H9 (cell line): ENCODE measurements around the gene MRPL52. TPM values are rescaled to one million over a fixed set of nuclear protein-coding genes. Genes with fewer than 3 reads are reported as not detected.

Experiments used
- DNase-seq: peaks from one replicate; pipeline ENCODE4 v3.0.0-alpha.2; 2017
- H2AFZ ChIP-seq: one replicate; pipeline ENCODE4 v1.6.1; 2013; ENCODE audit warnings: mild to moderate bottlenecking, low read length, control low read depth, moderate library complexity
- H2AK5ac ChIP-seq: 2 replicates; pipeline ENCODE4 v1.6.1; 2013; ENCODE audit warnings: low read length, control low read depth, mixed read lengths; ENCODE audit not compliant: insufficient read length
- H2BK120ac ChIP-seq: one replicate; pipeline ENCODE4 v1.6.1; 2013; ENCODE audit warnings: low read depth, mild to moderate bottlenecking, low read length, control low read depth, inconsistent platforms; ENCODE audit not compliant: poor library complexity, severe bottlenecking
- H2BK12ac ChIP-seq: 2 replicates; pipeline ENCODE4 v1.6.1; 2013; ENCODE audit warnings: low read length, control low read depth, mixed read lengths, low read depth; ENCODE audit not compliant: insufficient read length
- H2BK15ac ChIP-seq: 2 replicates; pipeline ENCODE4 v1.6.1; 2013; ENCODE audit warnings: low read depth, low read length, control low read depth
- H2BK20ac ChIP-seq: one replicate; pipeline ENCODE4 v1.6.1; 2013; ENCODE audit warnings: low read depth, mild to moderate bottlenecking, low read length, control low read depth, inconsistent platforms; ENCODE audit not compliant: poor library complexity, severe bottlenecking
- H2BK5ac ChIP-seq: 2 replicates; pipeline ENCODE4 v1.6.1; 2013; ENCODE audit warnings: low read length, control low read depth, mixed read lengths; ENCODE audit not compliant: insufficient read length
- H3K14ac ChIP-seq: 2 replicates; pipeline ENCODE4 v1.6.1; 2013; ENCODE audit warnings: low read length, control low read depth; ENCODE audit not compliant: insufficient read depth
- H3K18ac ChIP-seq: 2 replicates; pipeline ENCODE4 v1.6.1; 2013; ENCODE audit warnings: low read depth, mild to moderate bottlenecking, mixed read lengths, low read length, control low read depth; ENCODE audit not compliant: insufficient read length
- H3K23ac ChIP-seq: 2 replicates; pipeline ENCODE4 v1.6.1; 2013; ENCODE audit warnings: low read length, control low read depth, mixed read lengths, low read depth; ENCODE audit not compliant: insufficient read length
- H3K23me2 ChIP-seq: 2 replicates; pipeline ENCODE4 v1.6.1; 2013; ENCODE audit warnings: low read depth, mild to moderate bottlenecking, mixed read lengths, low read length, control low read depth; ENCODE audit not compliant: insufficient read length, poor library complexity, severe bottlenecking
- H3K27ac ChIP-seq: 2 replicates; pipeline ENCODE4 v1.5.1; 2013; ENCODE audit warnings: low read length, control low read depth, mixed read lengths, low read depth; ENCODE audit not compliant: insufficient read length
- H3K27me3 ChIP-seq: 2 replicates; pipeline ENCODE4 v1.6.1; 2013; ENCODE audit warnings: low read length, control low read depth, inconsistent platforms; ENCODE audit not compliant: insufficient read depth
- H3K4ac ChIP-seq: 2 replicates; pipeline ENCODE4 v1.6.1; 2013; ENCODE audit warnings: low read depth, mild to moderate bottlenecking, control low read depth, inconsistent platforms, low read length, moderate library complexity
- H3K4me1 ChIP-seq: 2 replicates; pipeline ENCODE4 v1.6.1; 2013; ENCODE audit warnings: low read length, control low read depth, inconsistent platforms; ENCODE audit not compliant: insufficient read depth
- H3K4me2 ChIP-seq: 2 replicates; pipeline ENCODE4 v1.6.1; 2013; ENCODE audit warnings: low read length, control low read depth, mixed read lengths; ENCODE audit not compliant: insufficient read length, insufficient read depth
- H3K56ac ChIP-seq: 2 replicates; pipeline ENCODE4 v1.6.1; 2013; ENCODE audit warnings: low read depth, mild to moderate bottlenecking, mixed read lengths, low read length, control low read depth; ENCODE audit not compliant: insufficient read length
- H3K79me1 ChIP-seq: 2 replicates; pipeline ENCODE4 v1.6.1; 2013; ENCODE audit warnings: low read depth, mild to moderate bottlenecking, moderate library complexity, low read length, control low read depth, inconsistent platforms; ENCODE audit not compliant: insufficient read depth, poor library complexity, severe bottlenecking
- H3K79me2 ChIP-seq: 2 replicates; pipeline ENCODE4 v1.6.1; 2013; ENCODE audit warnings: low read length, control low read depth, inconsistent platforms; ENCODE audit not compliant: insufficient read depth
- H3K9ac ChIP-seq: 2 replicates; pipeline ENCODE4 v1.6.1; 2013; ENCODE audit warnings: low read length, control low read depth, mixed read lengths; ENCODE audit not compliant: insufficient read length; ENCODE audit errors: extremely low read depth
- H3K9me3 ChIP-seq: one replicate; pipeline ENCODE4 v1.6.1; 2013; ENCODE audit warnings: low read depth, low read length, inconsistent platforms; ENCODE audit not compliant: control insufficient read depth
- H3T11ph ChIP-seq: one replicate; pipeline ENCODE4 v1.6.1; 2013; ENCODE audit warnings: mild to moderate bottlenecking, low read length, control low read depth, inconsistent platforms
- H4K20me1 ChIP-seq: one replicate; pipeline ENCODE4 v1.6.1; 2013; ENCODE audit not compliant: control insufficient read depth, insufficient read length, insufficient read depth
- H4K5ac ChIP-seq: 2 replicates; pipeline ENCODE4 v1.6.1; 2013; ENCODE audit warnings: low read depth, mild to moderate bottlenecking, mixed read lengths, low read length, control low read depth; ENCODE audit not compliant: insufficient read length
- H4K8ac ChIP-seq: replicated peaks from 2 replicates; pipeline ENCODE4 v1.6.1; 2013; ENCODE audit warnings: low read length, control low read depth, mixed read lengths, low read depth; ENCODE audit not compliant: insufficient read length
- H4K91ac ChIP-seq: 2 replicates; pipeline ENCODE4 v1.6.1; 2013; ENCODE audit warnings: low read depth, mild to moderate bottlenecking, moderate library complexity, mixed read lengths, low read length, control low read depth; ENCODE audit not compliant: insufficient read length
- H3K27ac Mint-ChIP-seq, 3 experiments: 2 replicates in 2 of 3; 3 replicates in 1 of 3; pipeline ENCODE4 v1.8.0; 2020 to 2021; ENCODE audit warnings: mixed read lengths in 3 of 3, mild to moderate bottlenecking in 1 of 3, moderate library complexity in 1 of 3
- H3K27me3 Mint-ChIP-seq: 2 replicates; pipeline ENCODE4 v1.8.0; 2021; ENCODE audit warnings: low read depth, mild to moderate bottlenecking, moderate library complexity, mixed read lengths
- H3K36me3 Mint-ChIP-seq, 3 experiments: 2 replicates in 2 of 3; 3 replicates in 1 of 3; pipeline ENCODE4 v1.8.0; 2020 to 2021; ENCODE audit warnings: low read depth in 3 of 3, mixed read lengths in 3 of 3; ENCODE audit not compliant: insufficient read depth in 1 of 3
- H3K4me1 Mint-ChIP-seq, 2 experiments: 2 replicates each; pipeline ENCODE4 v1.8.0; 2020; ENCODE audit warnings: mixed read lengths in 2 of 2
- H3K4me3 Mint-ChIP-seq, 2 experiments: 2 replicates in 1 of 2; 3 replicates in 1 of 2; pipeline ENCODE4 v1.8.0; 2020 to 2021; ENCODE audit warnings: mild to moderate bottlenecking in 2 of 2, mixed read lengths in 2 of 2, moderate library complexity in 1 of 2
- H3K9me3 Mint-ChIP-seq, 2 experiments: 2 replicates in 1 of 2; 3 replicates in 1 of 2; pipeline ENCODE4 v1.8.0; 2020; ENCODE audit warnings: mild to moderate bottlenecking in 2 of 2, mixed read lengths in 2 of 2, moderate library complexity in 1 of 2
- CTCF ChIP-seq: fragments of 200-600 bp; sonication (generic); conservative IDR thresholded peaks from 3 replicates; pipeline ENCODE4 v1.8.0; 2021; ENCODE audit warnings: antibody characterized with exemption, mild to moderate bottlenecking
- WGBS: extraction: QIAGEN DNeasy Blood & Tissue Kit; methylation state at CpG from one replicate; pipeline ENCODE4 v1.1.7; 2013; ENCODE audit warnings: missing lambda C conversion rate, low lambda C conversion rate, mixed read lengths; ENCODE audit not compliant: insufficient read length; ENCODE audit errors: extremely low coverage; 5-methylcytosine and 5-hydroxymethylcytosine counted together
- total RNA-seq: library from RNA; stranded (reverse); gene quantifications from 2 replicates; pipeline ENCODE4 v1.2.1, GENCODE V29; 2021

Gene MRPL52
- total RNA-seq, 1 experiment from 2014 or later: 190 TPM

GRCh38 chr14:22794551-22794951, 35.1 kb upstream of the MRPL52 start:
- Histone ChIP-seq H3K4me2 (no peak overlapping the region), H3K4me1 (peaks cover 9% of the 10 kb centered on the region; the same call in 1 of the 2 replicates), H2BK120ac (no peak overlapping the region), H3K79me1 (no peaks in the 10 kb centered on the region), H4K20me1 (no peaks in the 10 kb centered on the region), H4K91ac (no peak overlapping the region), H3K79me2 (no peaks in the 10 kb centered on the region; the same call in 1 of the 2 replicates), H2AFZ (no peak overlapping the region), H3K4ac (no peak overlapping the region), H2AK5ac (no peak overlapping the region), H3K23ac (no peak overlapping the region), H3K18ac (no peak overlapping the region), H3K9me3 (no peaks in the 10 kb centered on the region), H3K14ac (no peak overlapping the region), H3K56ac (no peak overlapping the region), H3K27ac (no peak overlapping the region), H3K27me3 (no peaks in the 10 kb centered on the region), H2BK5ac (no peak overlapping the region), H2BK12ac (no peak overlapping the region), H3K23me2 (no peaks in the 10 kb centered on the region), H2BK15ac (no peak overlapping the region), H3K9ac (no peak overlapping the region), H3T11ph (no peak overlapping the region), H2BK20ac (no peak overlapping the region), H4K8ac (no peak overlapping the region), H4K5ac (no peak overlapping the region)
- peaks cover 0 to 4% (median 2%) of the 10 kb centered on the region in 3 experiments; a peak in 3 of 7 replicates for H3K36me3 Mint-ChIP-seq
- peaks cover 2% of the 10 kb centered on the region for H3K27me3 Mint-ChIP-seq
- WGBS: no CpG with 5 or more reads among the region's 7 CpGs
- H3K9me3 Mint-ChIP-seq: peaks cover 2 to 3% of the 10 kb centered on the region in 2 experiments; a peak in 3 of 5 replicates
- TF ChIP-seq CTCF: no peak
- DNase-seq: no peak
- H3K4me1 Mint-ChIP-seq: peaks cover 17 to 18% of the 10 kb centered on the region in 2 experiments
- no peak overlapping the region for H3K27ac Mint-ChIP-seq
- no peak overlapping the region for H3K4me3 Mint-ChIP-seq
